GM23248 (cell line): ENCODE data around the gene TM4SF4.

ENCODE experiments used
- EZH2 ChIP-seq: fragments of 200-600 bp; sonication (generic); IDR thresholded peaks from 2 replicates; pipeline ENCODE4 v1.6.1; 2018; ENCODE audit warnings: antibody characterized with exemption, mild to moderate bottlenecking; ENCODE audit not compliant: insufficient read depth, poor library complexity, severe bottlenecking
- EZH2phosphoT487 ChIP-seq: fragments of 200-600 bp; sonication (generic); IDR thresholded peaks from 2 replicates; pipeline ENCODE4 v1.6.1; 2018; ENCODE audit warnings: antibody characterized with exemption, moderate library complexity, mild to moderate bottlenecking, low read depth; ENCODE audit not compliant: insufficient read depth

GRCh38 chr3:149493315-149494021 lies 19.0 kb downstream of the TM4SF4 start:
- TF ChIP-seq EZH2phosphoT487 (no peak), EZH2 (no peak)
